ENCODE measurements around the gene GPR108.
A peak's percentile ranks its signal among the peaks of the same experiment; 100 is the strongest.
"Not testable (repeated sequence)": the region's sequence is repeated elsewhere in the genome, so short reads cannot be mapped to it uniquely, and the experiment has no call there.

Gene GPR108

GRCh38 chr19:6714749-6715555 lies 22.4 kb downstream of the GPR108 start:
- Histone ChIP-seq H3K9me3 (ENCODE audit: insufficient read depth, low read depth, low read length) (no peaks in the 10 kb centered on the region), H3K4me3 (ENCODE audit: low read length) (no peak overlapping the region), H3K9ac (ENCODE audit: low read depth, low read length) (no peak overlapping the region), H3K27ac (ENCODE audit: low read length) (no peak overlapping the region), H3K4me1 (ENCODE audit: insufficient read depth, low read length) (no peaks in the 10 kb centered on the region), H3K36me3 (ENCODE audit: insufficient read depth, low read depth, low read length) (no peaks in the 10 kb centered on the region), H3K27me3 (ENCODE audit: insufficient read depth, low read length) (peaks cover 24% of the 10 kb centered on the region)

GRCh38 chr19:6713773-6714692 lies 23.3 kb downstream of the GPR108 start:
- Histone ChIP-seq H3K9me3 (ENCODE audit: insufficient read depth, low read depth, low read length) (no peaks in the 10 kb centered on the region), H3K27ac (ENCODE audit: low read length) (no peak overlapping the region), H3K27me3 (ENCODE audit: insufficient read depth, low read length) (peaks cover 33% of the 10 kb centered on the region), H3K4me3 (ENCODE audit: low read length) (no peak overlapping the region), H3K36me3 (ENCODE audit: insufficient read depth, low read depth, low read length) (no peaks in the 10 kb centered on the region), H3K9ac (ENCODE audit: low read depth, low read length) (no peak overlapping the region), H3K4me1 (ENCODE audit: insufficient read depth, low read length) (no peaks in the 10 kb centered on the region)

GRCh38 chr19:6712692-6713670 lies 24.4 kb downstream of the GPR108 start:
- no peak overlapping the region for H3K9ac ChIP-seq (ENCODE audit: low read depth, low read length)
- no peak overlapping the region for H3K27ac ChIP-seq (ENCODE audit: low read length)
- no peak overlapping the region for H3K4me3 ChIP-seq (ENCODE audit: low read length)
- H3K4me1 ChIP-seq (ENCODE audit: insufficient read depth, low read length): no peaks in the 10 kb centered on the region
- no peaks in the 10 kb centered on the region for H3K36me3 ChIP-seq (ENCODE audit: insufficient read depth, low read depth, low read length)
- no peaks in the 10 kb centered on the region for H3K9me3 ChIP-seq (ENCODE audit: insufficient read depth, low read depth, low read length)
- H3K27me3 ChIP-seq (ENCODE audit: insufficient read depth, low read length): peaks cover 42% of the 10 kb centered on the region

- Histone ChIP-seq H3K4me3 (ENCODE audit: low read length) (no peak overlapping the region), H3K9me3 (ENCODE audit: insufficient read depth, low read depth, low read length) (no peaks in the 10 kb centered on the region), H3K9ac (ENCODE audit: low read depth, low read length) (no peak overlapping the region), H3K27me3 (ENCODE audit: insufficient read depth, low read length) (peaks cover 42% of the 10 kb centered on the region), H3K27ac (ENCODE audit: low read length) (no peak overlapping the region), H3K36me3 (ENCODE audit: insufficient read depth, low read depth, low read length) (no peaks in the 10 kb centered on the region), H3K4me1 (ENCODE audit: insufficient read depth, low read length) (no peaks in the 10 kb centered on the region)
Observed at GRCh38 chr19:6712231-6712630, 25.1 kb downstream of the GPR108 start.

GRCh38 chr19:6711605-6712004 lies 25.8 kb downstream of the GPR108 start:
- Histone ChIP-seq H3K27ac (ENCODE audit: low read length) (no peak overlapping the region), H3K4me1 (ENCODE audit: insufficient read depth, low read length) (no peaks in the 10 kb centered on the region), H3K36me3 (ENCODE audit: insufficient read depth, low read depth, low read length) (no peaks in the 10 kb centered on the region), H3K27me3 (ENCODE audit: insufficient read depth, low read length) (peaks cover 42% of the 10 kb centered on the region), H3K4me3 (ENCODE audit: low read length) (no peak overlapping the region), H3K9ac (ENCODE audit: low read depth, low read length) (no peak overlapping the region), H3K9me3 (ENCODE audit: insufficient read depth, low read depth, low read length) (no peaks in the 10 kb centered on the region)

GRCh38 chr19:6711078-6711361 lies 26.4 kb downstream of the GPR108 start:
- Histone ChIP-seq H3K9ac (ENCODE audit: low read depth, low read length) (no peak overlapping the region), H3K27ac (ENCODE audit: low read length) (no peak overlapping the region), H3K27me3 (ENCODE audit: insufficient read depth, low read length) (peaks cover 42% of the 10 kb centered on the region), H3K4me1 (ENCODE audit: insufficient read depth, low read length) (no peaks in the 10 kb centered on the region), H3K9me3 (ENCODE audit: insufficient read depth, low read depth, low read length) (no peaks in the 10 kb centered on the region), H3K4me3 (ENCODE audit: low read length) (peak overlapping the region; percentile 59; the same call in 1 of the 2 replicates), H3K36me3 (ENCODE audit: insufficient read depth, low read depth, low read length) (no peaks in the 10 kb centered on the region)

- no peaks in the 10 kb centered on the region for H3K36me3 ChIP-seq (ENCODE audit: insufficient read depth, low read depth, low read length)
- no peak overlapping the region for H3K27ac ChIP-seq (ENCODE audit: low read length)
- H3K9me3 ChIP-seq (ENCODE audit: insufficient read depth, low read depth, low read length): no peaks in the 10 kb centered on the region
- H3K4me3 ChIP-seq (ENCODE audit: low read length): peak overlapping the region; percentile 59
- H3K9ac ChIP-seq (ENCODE audit: low read depth, low read length): no peak overlapping the region; the same call in 1 of the 2 replicates
- H3K27me3 ChIP-seq (ENCODE audit: insufficient read depth, low read length): peaks cover 42% of the 10 kb centered on the region
- no peaks in the 10 kb centered on the region for H3K4me1 ChIP-seq (ENCODE audit: insufficient read depth, low read length)
Observed at GRCh38 chr19:6710273-6711077, 26.9 kb downstream of the GPR108 start.

GRCh38 chr19:6709549-6709948 lies 27.8 kb downstream of the GPR108 start:
- H3K9ac ChIP-seq (ENCODE audit: low read depth, low read length): no peak overlapping the region
- no peak overlapping the region for H3K27ac ChIP-seq (ENCODE audit: low read length)
- H3K27me3 ChIP-seq (ENCODE audit: insufficient read depth, low read length): peaks cover 42% of the 10 kb centered on the region
- H3K4me1 ChIP-seq (ENCODE audit: insufficient read depth, low read length): no peaks in the 10 kb centered on the region
- H3K9me3 ChIP-seq (ENCODE audit: insufficient read depth, low read depth, low read length): no peaks in the 10 kb centered on the region
- no peaks in the 10 kb centered on the region for H3K36me3 ChIP-seq (ENCODE audit: insufficient read depth, low read depth, low read length)
- no peak overlapping the region for H3K4me3 ChIP-seq (ENCODE audit: low read length)

- H3K36me3 ChIP-seq (ENCODE audit: insufficient read depth, low read depth, low read length); H3K4me1 ChIP-seq (ENCODE audit: insufficient read depth, low read length); H3K27ac ChIP-seq (ENCODE audit: low read length); H3K9me3 ChIP-seq (ENCODE audit: insufficient read depth, low read depth, low read length); H3K4me3 ChIP-seq (ENCODE audit: low read length); H3K9ac ChIP-seq (ENCODE audit: low read depth, low read length): not testable (repeated sequence)
- H3K27me3 ChIP-seq (ENCODE audit: insufficient read depth, low read length): peaks cover 42% of the 10 kb centered on the region
Observed at GRCh38 chr19:6708913-6709312, 28.5 kb downstream of the GPR108 start.

- Histone ChIP-seq H3K9me3 (ENCODE audit: insufficient read depth, low read depth, low read length) (no peaks in the 10 kb centered on the region), H3K9ac (ENCODE audit: low read depth, low read length) (no peak overlapping the region), H3K36me3 (ENCODE audit: insufficient read depth, low read depth, low read length) (no peaks in the 10 kb centered on the region), H3K4me1 (ENCODE audit: insufficient read depth, low read length) (no peaks in the 10 kb centered on the region), H3K4me3 (ENCODE audit: low read length) (no peak overlapping the region), H3K27me3 (ENCODE audit: insufficient read depth, low read length) (peaks cover 42% of the 10 kb centered on the region), H3K27ac (ENCODE audit: low read length) (no peak overlapping the region)
Observed at GRCh38 chr19:6708346-6708745, 29.0 kb downstream of the GPR108 start.

GRCh38 chr19:6707658-6708018 lies 29.7 kb downstream of the GPR108 start:
- H3K4me3 ChIP-seq (ENCODE audit: low read length): no peak overlapping the region
- H3K9me3 ChIP-seq (ENCODE audit: insufficient read depth, low read depth, low read length): no peaks in the 10 kb centered on the region
- H3K9ac ChIP-seq (ENCODE audit: low read depth, low read length): no peak overlapping the region
- no peaks in the 10 kb centered on the region for H3K4me1 ChIP-seq (ENCODE audit: insufficient read depth, low read length)
- H3K27ac ChIP-seq (ENCODE audit: low read length): no peak overlapping the region
- H3K36me3 ChIP-seq (ENCODE audit: insufficient read depth, low read depth, low read length): no peaks in the 10 kb centered on the region
- peaks cover 42% of the 10 kb centered on the region for H3K27me3 ChIP-seq (ENCODE audit: insufficient read depth, low read length)
